Transverse colon (tissue), 4 donors: ENCODE measurements around the gene ARHGEF1. TPM values are rescaled to one million over a fixed set of nuclear protein-coding genes. Genes with fewer than 3 reads are reported as not detected.
A peak's percentile ranks its signal among the peaks of the same experiment; 100 is the strongest.

ENCODE experiments used
- DNase-seq: peaks from one replicate; pipeline ENCODE4 v3.0.0-alpha.2; 2019
- H3K27ac ChIP-seq, 4 donors: fragments of 200-600 bp; sonication (generic); 2 replicates each; pipeline ENCODE4 v1.5.1; 2016 to 2018; ENCODE audit warnings: inconsistent platforms in 4 of 4
- H3K27me3 ChIP-seq: fragments of 200-600 bp; sonication (generic); 2 replicates; pipeline ENCODE4 v1.5.1; 2017; ENCODE audit warnings: inconsistent platforms
- H3K36me3 ChIP-seq, 4 donors: fragments of 200-600 bp; sonication (generic); 2 replicates each; pipeline ENCODE4 v1.5.1; 2017 to 2019; ENCODE audit warnings: inconsistent platforms in 4 of 4
- H3K4me1 ChIP-seq, 4 donors: fragments of 200-600 bp; sonication (generic); 2 replicates each; pipeline ENCODE4 v1.5.1; 2017 to 2020; ENCODE audit warnings: inconsistent platforms in 4 of 4
- H3K4me3 ChIP-seq, 4 donors: fragments of 200-600 bp; sonication (generic); 1 replicate in 1 of 4; 2 replicates in 3 of 4; pipeline versions ENCODE4 v1.5.1 to v1.6.1; 2017 to 2019; ENCODE audit warnings: inconsistent platforms in 4 of 4
- H3K9me3 ChIP-seq, 2 donors: fragments of 200-600 bp; sonication (generic); 2 replicates each; pipeline ENCODE4 v1.5.1; 2017 to 2019; ENCODE audit warnings: inconsistent platforms in 2 of 2
- EP300 ChIP-seq: sonication (generic); formaldehyde crosslinking; IDR thresholded peaks from one replicate; pipeline ENCODE4 v1.6.1; 2017; ENCODE audit warnings: antibody characterized with exemption, low read depth
- POLR2A ChIP-seq: fragments of 450-650 bp; IDR thresholded peaks from one replicate; pipeline ENCODE4 v1.6.1; 2016; ENCODE audit warnings: antibody characterized with exemption, mild to moderate bottlenecking, moderate library complexity
- POLR2AphosphoS5 ChIP-seq, 3 donors: sonication (generic); formaldehyde crosslinking; IDR thresholded peaks; one replicate each; pipeline ENCODE4 v1.6.1; 2016; ENCODE audit warnings: antibody characterized with exemption in 3 of 3
- WGBS, 2 donors: methylation state at CpG; one replicate each; pipeline ENCODE4 v1.1.5; 2018; ENCODE audit warnings: low coverage in 1 of 2; 5-methylcytosine and 5-hydroxymethylcytosine counted together
- in situ Hi-C, 4 donors: fragments of 200-750 bp; cut with MboI; loops; one replicate each; pipeline versions ENCODE4 v1.15.0 to v1.15.1; 2017; ENCODE audit warnings: low sequenced_read_pairs in 3 of 4, low pct_ligation_motif_present in 1 of 4, low pct_unique_long_range_greater_than_20kb in 1 of 4
- intact Hi-C: fragments of 100-400 bp; cut with DNase I; formaldehyde crosslinking; loops from one replicate; pipeline ENCODE4 v1.15.1; 2023; ENCODE audit warnings: low total_unique reads
- total RNA-seq, 4 donors: library from RNA; depleted of rRNA; stranded (reverse); fragments of >200 nt; gene quantifications; one replicate each; pipeline ENCODE4 v1.1.0, GENCODE V29; 2016
- TF ChIP-seq, protein P1 (sequence below), 5 experiments: fragments of 200-600 bp in 3 of 5; fragments of 450-650 bp in 2 of 5; sonication (generic) in 3 of 5; IDR thresholded peaks; 1 replicate in 2 of 5; 2 replicates in 3 of 5; pipeline ENCODE4 v1.5.1; 2016 to 2017; ENCODE audit warnings: antibody characterized with exemption in 5 of 5, inconsistent platforms in 3 of 5, mild to moderate bottlenecking in 2 of 5, moderate library complexity in 1 of 5

Gene ARHGEF1
- total RNA-seq, 4 donors from 2014 or later = 64.3 to 215 (median 113) TPM

DNA sequence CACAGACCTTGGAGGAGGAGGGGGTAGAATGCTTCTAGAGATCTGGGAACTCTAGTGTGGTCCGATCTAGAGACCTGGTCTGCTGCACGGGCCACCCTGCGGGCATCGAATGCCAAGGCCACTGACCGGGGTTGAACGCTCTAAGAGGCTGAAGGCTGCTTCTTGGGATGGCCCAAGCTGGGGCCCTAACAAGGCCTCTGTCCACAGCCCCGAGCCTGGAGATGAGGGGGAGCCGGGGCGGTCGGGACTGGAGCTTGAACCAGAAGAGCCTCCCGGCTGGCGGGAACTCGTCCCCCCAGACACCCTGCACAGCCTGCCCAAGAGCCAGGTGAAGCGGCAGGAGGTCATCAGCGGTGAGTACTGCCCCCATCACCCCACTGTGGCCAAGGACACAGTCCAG, 15.3 kb downstream of the ARHGEF1 start:
- WGBS, 2 donors = 92% methylated on average over 15 of the region's 15 CpGs; no CpG with 5 or more reads in 1 of the 2 donors
- no peak overlapping the region for H3K4me3 ChIP-seq
- H3K36me3 ChIP-seq = peaks cover 0 to 68% (median 25%) of the 10 kb centered on the region in 4 donors
- no peak overlapping the region for H3K27ac ChIP-seq
- intact Hi-C loops (no loop called here), in situ Hi-C loops (no loop called here)
- H3K4me1 ChIP-seq = peaks cover 0 to under 1% (median 0%) of the 10 kb centered on the region in 4 donors
- no peak for DNase-seq
- H3K27me3 ChIP-seq = no peaks in the 10 kb centered on the region
- TF ChIP-seq POLR2A = no peak
- TF ChIP-seq EP300 = no peak
- TF ChIP-seq, protein P1, sequence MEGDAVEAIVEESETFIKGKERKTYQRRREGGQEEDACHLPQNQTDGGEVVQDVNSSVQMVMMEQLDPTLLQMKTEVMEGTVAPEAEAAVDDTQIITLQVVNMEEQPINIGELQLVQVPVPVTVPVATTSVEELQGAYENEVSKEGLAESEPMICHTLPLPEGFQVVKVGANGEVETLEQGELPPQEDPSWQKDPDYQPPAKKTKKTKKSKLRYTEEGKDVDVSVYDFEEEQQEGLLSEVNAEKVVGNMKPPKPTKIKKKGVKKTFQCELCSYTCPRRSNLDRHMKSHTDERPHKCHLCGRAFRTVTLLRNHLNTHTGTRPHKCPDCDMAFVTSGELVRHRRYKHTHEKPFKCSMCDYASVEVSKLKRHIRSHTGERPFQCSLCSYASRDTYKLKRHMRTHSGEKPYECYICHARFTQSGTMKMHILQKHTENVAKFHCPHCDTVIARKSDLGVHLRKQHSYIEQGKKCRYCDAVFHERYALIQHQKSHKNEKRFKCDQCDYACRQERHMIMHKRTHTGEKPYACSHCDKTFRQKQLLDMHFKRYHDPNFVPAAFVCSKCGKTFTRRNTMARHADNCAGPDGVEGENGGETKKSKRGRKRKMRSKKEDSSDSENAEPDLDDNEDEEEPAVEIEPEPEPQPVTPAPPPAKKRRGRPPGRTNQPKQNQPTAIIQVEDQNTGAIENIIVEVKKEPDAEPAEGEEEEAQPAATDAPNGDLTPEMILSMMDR (IDR thresholded peaks at IDR 0.05) = no peak
- TF ChIP-seq POLR2AphosphoS5 (IDR thresholded peaks at IDR 0.05) = no peak
- no peaks in the 10 kb centered on the region for H3K9me3 ChIP-seq

DNA sequence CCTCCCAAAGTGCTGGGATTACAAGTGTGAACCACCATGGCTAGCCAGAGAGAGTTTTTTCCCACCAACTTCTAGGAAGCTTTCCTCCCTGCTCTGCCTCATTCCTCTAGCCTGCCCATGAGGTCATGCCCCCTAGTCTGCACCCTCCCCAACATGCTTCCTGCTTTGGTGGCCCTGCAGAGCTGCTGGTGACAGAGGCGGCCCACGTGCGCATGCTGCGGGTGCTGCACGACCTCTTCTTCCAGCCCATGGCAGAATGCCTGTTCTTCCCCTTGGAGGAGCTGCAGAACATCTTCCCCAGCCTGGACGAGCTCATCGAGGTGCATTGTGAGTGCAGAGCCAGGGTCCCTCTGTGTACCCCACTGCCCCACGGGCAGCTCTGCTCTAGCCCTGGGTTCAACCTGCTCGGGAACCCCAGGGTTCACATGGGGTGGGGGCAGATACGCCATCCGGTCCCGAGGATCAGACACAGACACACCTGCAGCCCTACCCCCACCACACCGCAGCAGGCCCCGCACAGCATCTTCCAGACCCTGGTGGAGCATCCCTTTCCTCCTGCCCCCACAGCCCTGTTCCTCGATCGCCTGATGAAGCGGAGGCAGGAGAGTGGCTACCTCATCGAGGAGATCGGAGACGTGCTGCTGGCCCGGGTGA, 18.9 kb downstream of the ARHGEF1 start:
- no peak for DNase-seq
- no peak overlapping the region for H3K4me3 ChIP-seq
- H3K9me3 ChIP-seq = no peaks in the 10 kb centered on the region
- peaks cover 0 to 67% (median 27%) of the 10 kb centered on the region in 4 donors for H3K36me3 ChIP-seq
- in situ Hi-C loops (no loop called here), intact Hi-C loops (no loop called here)
- no peaks in the 10 kb centered on the region for H3K27me3 ChIP-seq
- H3K27ac ChIP-seq = no peak overlapping the region
- H3K4me1 ChIP-seq = peaks cover 0 to 21% (median 16%) of the 10 kb centered on the region in 4 donors
- 95% methylated on average over 21 of the region's 21 CpGs; no CpG with 5 or more reads in 1 of the 2 donors for WGBS, 2 donors
- TF ChIP-seq POLR2A (no peak), EP300 (no peak), POLR2AphosphoS5 (IDR thresholded peaks at IDR 0.05) (no peak)
- TF ChIP-seq, protein P1 (IDR thresholded peaks at IDR 0.05) = no peak

DNA sequence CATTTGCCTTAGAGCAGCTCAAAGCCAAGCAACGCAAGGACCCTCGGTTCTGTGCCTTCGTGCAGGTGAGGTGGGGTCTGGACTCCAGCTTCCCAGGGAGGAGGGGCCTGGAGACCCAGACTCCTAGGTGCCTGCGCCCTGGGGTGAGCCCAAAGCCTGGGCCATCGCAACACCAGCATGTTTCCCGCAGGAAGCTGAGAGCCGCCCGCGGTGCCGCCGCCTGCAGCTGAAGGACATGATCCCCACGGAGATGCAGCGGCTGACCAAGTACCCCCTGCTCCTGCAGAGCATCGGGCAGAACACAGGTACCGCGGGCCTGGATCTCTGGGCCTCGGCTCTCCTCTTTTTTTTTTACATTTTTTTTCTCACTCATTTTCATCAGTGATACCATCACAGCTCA, 19.6 kb downstream of the ARHGEF1 start:
- 92 to 100% methylated on average over 1 to 17 of the region's 17 CpGs for WGBS, 2 donors
- Histone ChIP-seq H3K4me3 (no peak overlapping the region), H3K36me3 (peaks cover 0 to 67% (median 27%) of the 10 kb centered on the region in 4 donors), H3K27ac (peak overlapping the region in 1 of 4 donors; percentile 91), H3K4me1 (peaks cover 0 to 21% (median 16%) of the 10 kb centered on the region in 4 donors), H3K27me3 (no peaks in the 10 kb centered on the region), H3K9me3 (no peaks in the 10 kb centered on the region)
- DNase-seq = no peak
- TF ChIP-seq POLR2AphosphoS5 (IDR thresholded peaks at IDR 0.05) (no peak), EP300 (no peak), POLR2A (no peak)
- TF ChIP-seq, protein P1 (IDR thresholded peaks at IDR 0.05) = no peak
- intact Hi-C loops (no loop called here), in situ Hi-C loops (no loop called here)

DNA sequence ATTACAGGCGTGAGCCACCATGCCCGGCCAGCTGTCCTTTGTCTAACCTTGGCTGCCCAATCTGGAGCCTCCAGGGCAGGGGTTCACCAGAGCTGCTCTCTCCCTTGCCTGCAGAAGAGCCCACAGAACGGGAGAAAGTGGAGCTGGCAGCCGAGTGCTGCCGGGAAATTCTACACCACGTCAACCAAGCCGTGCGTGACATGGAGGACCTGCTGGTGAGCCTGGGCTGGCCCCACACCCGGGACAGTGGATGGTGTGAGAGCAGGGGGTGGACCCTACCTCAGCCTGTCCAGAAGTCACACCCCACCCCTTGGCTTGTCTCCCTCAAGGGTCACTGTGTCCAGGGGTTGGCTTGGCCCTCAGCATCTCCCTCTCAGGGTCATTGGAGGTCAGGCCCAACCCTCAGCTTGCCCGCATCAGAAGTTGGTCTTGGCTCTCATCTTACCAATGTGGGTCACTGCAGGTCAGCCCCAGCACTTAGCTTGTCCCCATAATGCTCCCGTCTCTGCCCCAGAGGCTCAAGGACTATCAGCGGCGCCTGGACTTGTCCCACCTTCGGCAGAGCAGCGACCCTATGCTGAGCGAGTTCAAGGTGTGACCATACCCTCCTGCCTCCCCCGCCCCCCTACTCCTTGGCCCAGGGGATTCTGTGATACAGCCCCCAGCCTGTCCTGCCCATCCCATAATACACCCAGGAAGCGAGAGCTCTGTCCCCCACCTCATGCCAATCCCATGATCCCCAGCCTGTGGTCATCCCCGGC, 20.4 kb downstream of the ARHGEF1 start:
- TF ChIP-seq EP300 = no peak
- TF ChIP-seq, protein P1 (IDR thresholded peaks at IDR 0.05) = no peak
- TF ChIP-seq POLR2AphosphoS5 (IDR thresholded peaks at IDR 0.05) = no peak
- TF ChIP-seq POLR2A = no peak
- H3K27me3 ChIP-seq = no peaks in the 10 kb centered on the region
- intact Hi-C loops = no loop called here
- peak overlapping the region; percentile 81 to 91 (median 87) for H3K27ac ChIP-seq
- H3K4me3 ChIP-seq = no peak overlapping the region
- peaks cover 0 to 21% (median 16%) of the 10 kb centered on the region in 4 donors for H3K4me1 ChIP-seq
- peaks cover 0 to 60% (median 26%) of the 10 kb centered on the region in 4 donors for H3K36me3 ChIP-seq
- DNase-seq = no peak
- in situ Hi-C loops = no loop called here
- H3K9me3 ChIP-seq = no peaks in the 10 kb centered on the region
- WGBS, 2 donors = 91% methylated on average over 13 of the region's 19 CpGs; no CpG with 5 or more reads in 1 of the 2 donors
